Neural progenitor cell (in vitro differentiated cells): Measurements from ENCODE around the gene NCOA6. TPM values are rescaled to one million over a fixed set of nuclear protein-coding genes. Genes with fewer than 3 reads are reported as not detected.
"Not testable (repeated sequence)": the region's sequence is repeated elsewhere in the genome, so short reads cannot be mapped to it uniquely, and the experiment has no call there.

Experiments
- DNase-seq: peaks from one replicate; pipeline ENCODE4 v3.0.0-alpha.2; 2016; ENCODE audit warnings: low spot score
- H2AFZ ChIP-seq: fragments of 200-600 bp; sonication (generic); replicated peaks from 2 replicates; pipeline ENCODE4 v1.6.1; 2016; ENCODE audit warnings: antibody characterized with exemption
- H3F3A ChIP-seq: fragments of 200-600 bp; sonication (generic); 2 replicates; pipeline ENCODE4 v1.6.1; 2016; ENCODE audit warnings: antibody characterized with exemption, low read depth
- H3K27ac ChIP-seq: fragments of 200-600 bp; sonication (generic); 2 replicates; pipeline ENCODE4 v1.5.1; 2016; ENCODE audit warnings: mild to moderate bottlenecking
- H3K27me3 ChIP-seq: fragments of 200-600 bp; sonication (generic); 2 replicates; pipeline ENCODE4 v1.6.1; 2016; ENCODE audit warnings: mild to moderate bottlenecking, moderate library complexity
- H3K36me3 ChIP-seq: fragments of 200-600 bp; sonication (generic); 2 replicates; pipeline ENCODE4 v1.5.1; 2016
- H3K4me1 ChIP-seq: fragments of 200-600 bp; sonication (generic); 2 replicates; pipeline ENCODE4 v1.6.1; 2016; ENCODE audit warnings: mixed run types
- H3K4me2 ChIP-seq: fragments of 200-600 bp; sonication (generic); 2 replicates; pipeline ENCODE4 v1.6.1; 2016
- H3K4me3 ChIP-seq: fragments of 200-600 bp; sonication (generic); 2 replicates; pipeline ENCODE4 v1.5.1; 2016
- H3K79me2 ChIP-seq: fragments of 200-600 bp; sonication (generic); 2 replicates; pipeline ENCODE4 v1.6.1; 2016; ENCODE audit warnings: low read depth
- H3K9ac ChIP-seq: fragments of 200-600 bp; sonication (generic); 2 replicates; pipeline ENCODE4 v1.6.1; 2016
- H3K9me3 ChIP-seq: fragments of 200-600 bp; sonication (generic); 2 replicates; pipeline ENCODE4 v1.5.1; 2016; ENCODE audit warnings: low read depth
- H4K20me1 ChIP-seq: fragments of 200-600 bp; sonication (generic); 2 replicates; pipeline ENCODE4 v1.6.1; 2016; ENCODE audit warnings: low read depth
- H3K27ac Mint-ChIP-seq: 3 replicates; pipeline ENCODE4 v1.8.0; 2021; ENCODE audit warnings: mixed read lengths
- H3K27me3 Mint-ChIP-seq: 2 replicates; pipeline ENCODE4 v1.8.0; 2022; ENCODE audit warnings: low read depth, mild to moderate bottlenecking, inconsistent platforms, moderate library complexity, mixed read lengths; ENCODE audit not compliant: insufficient read depth
- H3K36me3 Mint-ChIP-seq: 3 replicates; pipeline ENCODE4 v1.8.0; 2021; ENCODE audit warnings: mixed read lengths
- H3K4me1 Mint-ChIP-seq: 3 replicates; pipeline ENCODE4 v1.8.0; 2021; ENCODE audit warnings: mixed read lengths
- H3K4me3 Mint-ChIP-seq: 3 replicates; pipeline ENCODE4 v1.8.0; 2021; ENCODE audit warnings: mild to moderate bottlenecking, moderate library complexity, mixed read lengths
- H3K9me3 Mint-ChIP-seq: 3 replicates; pipeline ENCODE4 v1.8.0; 2020; ENCODE audit warnings: mixed read lengths
- EZH2 ChIP-seq: fragments of 200-600 bp; sonication (generic); IDR thresholded peaks from 2 replicates; pipeline ENCODE4 v1.6.1; 2017; ENCODE audit warnings: antibody characterized with exemption, mild to moderate bottlenecking, moderate library complexity
- EZH2phosphoT487 ChIP-seq: fragments of 200-600 bp; sonication (generic); IDR thresholded peaks from 2 replicates; pipeline ENCODE4 v1.6.1; 2017; ENCODE audit warnings: antibody characterized with exemption
- total RNA-seq: library from RNA; depleted of rRNA; stranded (reverse); fragments of >200 nt; gene quantifications from 2 replicates; pipeline ENCODE4 v1.2.3, GENCODE V29; 2015; ENCODE audit warnings: low replicate concordance
- TF ChIP-seq, protein P1 (sequence below): fragments of 200-600 bp; sonication (generic); IDR thresholded peaks from 2 replicates; pipeline ENCODE4 v1.5.1; 2017; ENCODE audit warnings: antibody characterized with exemption, mild to moderate bottlenecking

NCOA6 gene
- total RNA-seq, 1 donor from 2014 or later = 14.3 TPM

DNA sequence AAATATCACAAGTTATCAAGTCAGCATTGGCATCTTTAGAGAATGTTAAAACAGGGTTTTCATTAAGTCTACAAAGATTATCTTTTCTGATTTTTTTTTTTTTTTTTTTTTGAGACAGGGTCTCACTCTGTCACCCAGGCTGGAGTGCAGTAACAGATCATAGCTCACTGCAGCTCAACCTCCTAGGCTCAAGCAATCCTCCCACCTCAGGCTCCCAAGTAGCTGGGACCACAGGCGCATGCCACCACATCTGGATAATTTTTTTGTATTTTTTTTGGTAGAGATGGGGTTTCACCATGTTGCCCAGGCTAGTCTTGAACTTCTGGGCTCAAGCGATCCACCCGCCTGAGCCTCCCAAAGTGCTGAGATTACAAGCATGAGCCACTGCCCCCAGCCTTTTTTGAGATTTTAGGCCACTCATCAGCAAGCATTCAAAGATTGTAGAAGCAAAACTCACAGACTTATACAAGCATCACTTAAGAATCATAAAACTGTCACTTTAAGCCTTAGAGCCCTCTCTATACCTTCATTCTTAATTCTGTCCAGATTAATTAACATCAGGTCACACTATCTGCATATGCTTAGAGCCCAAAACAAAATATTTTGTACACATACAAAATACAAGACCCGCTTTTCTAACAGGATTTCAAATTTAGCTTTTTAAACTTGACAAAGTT is 32.6 kb downstream of the NCOA6 start:
- Mint-ChIP-seq H3K27ac (peak overlapping the region; percentile 74), H3K4me3 (no peak overlapping the region), H3K4me1 (peaks cover 6% of the 10 kb centered on the region), H3K27me3 (no peaks in the 10 kb centered on the region), H3K9me3 (no peaks in the 10 kb centered on the region), H3K36me3 (peaks cover 5% of the 10 kb centered on the region)
- Histone ChIP-seq H3K4me3 (no peak overlapping the region), H3K4me2 (no peak overlapping the region), H3K27ac (no peak overlapping the region), H2AFZ (no peak overlapping the region), H3K9me3 (no peaks in the 10 kb centered on the region), H3K4me1 (peaks cover 15% of the 10 kb centered on the region), H4K20me1 (peaks cover 32% of the 10 kb centered on the region), H3K27me3 (no peaks in the 10 kb centered on the region), H3F3A (peaks cover 9% of the 10 kb centered on the region), H3K79me2 (peaks cover 39% of the 10 kb centered on the region), H3K9ac (no peak overlapping the region), H3K36me3 (no peaks in the 10 kb centered on the region)
- no peak for DNase-seq
- TF ChIP-seq, protein P1, sequence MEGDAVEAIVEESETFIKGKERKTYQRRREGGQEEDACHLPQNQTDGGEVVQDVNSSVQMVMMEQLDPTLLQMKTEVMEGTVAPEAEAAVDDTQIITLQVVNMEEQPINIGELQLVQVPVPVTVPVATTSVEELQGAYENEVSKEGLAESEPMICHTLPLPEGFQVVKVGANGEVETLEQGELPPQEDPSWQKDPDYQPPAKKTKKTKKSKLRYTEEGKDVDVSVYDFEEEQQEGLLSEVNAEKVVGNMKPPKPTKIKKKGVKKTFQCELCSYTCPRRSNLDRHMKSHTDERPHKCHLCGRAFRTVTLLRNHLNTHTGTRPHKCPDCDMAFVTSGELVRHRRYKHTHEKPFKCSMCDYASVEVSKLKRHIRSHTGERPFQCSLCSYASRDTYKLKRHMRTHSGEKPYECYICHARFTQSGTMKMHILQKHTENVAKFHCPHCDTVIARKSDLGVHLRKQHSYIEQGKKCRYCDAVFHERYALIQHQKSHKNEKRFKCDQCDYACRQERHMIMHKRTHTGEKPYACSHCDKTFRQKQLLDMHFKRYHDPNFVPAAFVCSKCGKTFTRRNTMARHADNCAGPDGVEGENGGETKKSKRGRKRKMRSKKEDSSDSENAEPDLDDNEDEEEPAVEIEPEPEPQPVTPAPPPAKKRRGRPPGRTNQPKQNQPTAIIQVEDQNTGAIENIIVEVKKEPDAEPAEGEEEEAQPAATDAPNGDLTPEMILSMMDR = no peak
- TF ChIP-seq EZH2 (no peak), EZH2phosphoT487 (no peak)

DNA sequence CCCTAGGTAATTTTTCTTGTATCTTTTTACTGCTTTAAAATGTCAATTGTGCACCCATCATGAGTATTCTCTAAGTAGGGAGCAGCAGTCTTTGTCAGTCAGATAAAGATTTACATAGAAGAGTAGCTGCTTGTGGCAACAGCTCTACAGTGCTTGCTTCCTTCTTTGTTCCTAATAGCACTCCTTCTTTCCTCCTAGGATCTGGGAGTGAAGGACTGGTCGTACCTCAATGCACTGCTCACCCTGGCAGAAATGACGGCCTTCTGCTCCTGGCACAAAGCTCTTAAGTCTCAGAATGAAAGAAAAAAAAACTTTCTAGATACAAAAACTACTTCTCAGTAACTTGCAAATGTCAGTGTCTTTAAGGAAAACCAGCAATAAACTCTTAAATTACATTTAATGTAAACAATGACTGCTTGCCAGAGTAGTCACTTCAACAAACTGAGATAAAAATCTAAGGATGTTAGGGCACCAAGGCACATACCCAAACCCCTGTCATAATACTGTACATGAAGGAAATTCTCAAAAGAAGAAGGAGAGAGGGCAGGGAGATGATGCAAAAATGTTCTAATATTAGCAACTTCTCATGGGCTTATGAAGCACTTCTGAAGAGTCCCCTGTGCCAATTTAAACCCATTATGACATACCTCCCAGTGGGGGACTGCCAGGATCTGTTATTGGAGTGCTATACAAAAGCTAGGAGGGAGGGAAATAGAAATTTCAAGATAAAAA is 34.0 kb downstream of the NCOA6 start:
- Histone ChIP-seq H3K4me2 (peak overlapping the region; percentile 8), H3K4me1 (peaks cover 15% of the 10 kb centered on the region), H3K79me2 (peaks cover 31% of the 10 kb centered on the region), H4K20me1 (peaks cover 24% of the 10 kb centered on the region), H3K36me3 (no peaks in the 10 kb centered on the region), H3K4me3 (no peak overlapping the region), H3K9ac (no peak overlapping the region), H3K27me3 (no peaks in the 10 kb centered on the region), H3F3A (peaks cover 9% of the 10 kb centered on the region), H2AFZ (no peak overlapping the region), H3K9me3 (no peaks in the 10 kb centered on the region), H3K27ac (peak overlapping the region; percentile 64)
- TF ChIP-seq, protein P1 = no peak
- TF ChIP-seq EZH2phosphoT487 = no peak
- TF ChIP-seq EZH2 = no peak
- Mint-ChIP-seq H3K27me3 (no peaks in the 10 kb centered on the region), H3K4me1 (peaks cover 6% of the 10 kb centered on the region), H3K36me3 (peaks cover 5% of the 10 kb centered on the region), H3K27ac (peak overlapping the region; percentile 60), H3K9me3 (no peaks in the 10 kb centered on the region), H3K4me3 (no peak overlapping the region)
- DNase-seq = peak; percentile 28

DNA sequence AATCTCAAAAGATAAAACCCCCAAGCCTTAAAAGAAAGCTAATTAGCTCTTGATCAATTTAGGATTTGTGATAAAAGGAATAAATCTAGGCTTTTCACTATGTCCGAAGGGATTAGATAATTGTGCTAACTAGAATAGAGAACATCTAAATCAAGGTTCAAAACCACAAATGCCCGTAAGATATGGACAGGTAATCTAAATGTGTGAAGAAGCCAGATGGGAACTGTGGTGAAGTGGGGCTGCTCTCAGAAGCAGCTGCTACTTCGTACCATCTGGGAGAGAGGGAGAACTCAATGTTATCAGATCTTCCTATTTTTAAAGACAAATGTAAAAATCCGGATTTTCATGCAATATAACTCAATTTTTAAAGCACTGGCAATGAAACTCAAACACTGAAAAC is 44.2 kb downstream of the NCOA6 start:
- Histone ChIP-seq H3K27ac (no peak overlapping the region), H3K9ac (no peak overlapping the region), H3K9me3 (no peaks in the 10 kb centered on the region), H3K79me2 (no peaks in the 10 kb centered on the region), H2AFZ (no peak overlapping the region), H3K4me1 (no peaks in the 10 kb centered on the region), H3K27me3 (no peaks in the 10 kb centered on the region), H3K36me3 (peaks cover 5% of the 10 kb centered on the region), H3K4me2 (no peak overlapping the region), H4K20me1 (peaks cover 4% of the 10 kb centered on the region), H3K4me3 (no peak overlapping the region), H3F3A (no peaks in the 10 kb centered on the region)
- H3K9me3 Mint-ChIP-seq = no peaks in the 10 kb centered on the region
- no peak overlapping the region for H3K4me3 Mint-ChIP-seq
- TF ChIP-seq EZH2phosphoT487 (no peak), EZH2 (no peak)
- TF ChIP-seq, protein P1 = no peak
- no peak overlapping the region for H3K27ac Mint-ChIP-seq
- no peaks in the 10 kb centered on the region for H3K27me3 Mint-ChIP-seq
- H3K4me1 Mint-ChIP-seq = no peaks in the 10 kb centered on the region
- no peak for DNase-seq
- H3K36me3 Mint-ChIP-seq = peaks cover 7% of the 10 kb centered on the region

DNA sequence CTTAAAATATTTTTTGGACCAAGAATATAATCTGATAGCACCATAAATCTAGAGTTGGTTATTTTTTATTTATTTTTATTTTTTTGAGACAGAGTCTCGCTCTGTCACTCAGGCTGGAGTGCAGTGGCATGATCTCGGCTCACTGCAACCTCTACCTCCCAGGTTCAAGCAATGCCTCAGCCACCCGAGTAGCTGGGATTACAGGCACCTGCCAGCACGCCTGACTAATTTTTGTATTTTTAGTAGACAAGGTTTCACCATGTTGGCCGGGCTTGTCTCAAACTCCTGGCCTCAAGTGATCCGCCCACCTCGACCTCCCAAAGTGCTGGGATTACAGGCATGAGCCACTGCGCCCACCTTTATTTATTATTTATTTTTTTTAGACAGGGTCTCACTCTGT is 45.2 kb downstream of the NCOA6 start:
- not testable (repeated sequence) for H3K4me2 ChIP-seq, H3K27ac Mint-ChIP-seq

More for the DNA sequence above, 45.2 kb downstream of the NCOA6 start:
- H3K27ac ChIP-seq, H3K36me3 Mint-ChIP-seq, H3K9me3 ChIP-seq, H4K20me1 ChIP-seq, H2AFZ ChIP-seq, H3F3A ChIP-seq, H3K36me3 ChIP-seq, H3K79me2 ChIP-seq, DNase-seq, H3K4me3 Mint-ChIP-seq, H3K27me3 ChIP-seq, H3K9me3 Mint-ChIP-seq, H3K9ac ChIP-seq, H3K27me3 Mint-ChIP-seq, H3K4me1 ChIP-seq, H3K4me3 ChIP-seq, H3K4me1 Mint-ChIP-seq: not testable (repeated sequence)
